22Rv1 (cell line): Measurements from ENCODE around the gene GNL3L.

Experiments
- CTCF ChIP-seq: fragments of 450-650 bp; IDR thresholded peaks from 2 replicates; pipeline ENCODE4 v1.5.1; 2017; ENCODE audit warnings: mild to moderate bottlenecking
- ZFX ChIP-seq: fragments of 450-650 bp; IDR thresholded peaks from 2 replicates; pipeline ENCODE4 v1.6.1; 2017; ENCODE audit warnings: antibody characterized with exemption, borderline replicate concordance

- TF ChIP-seq CTCF (no peak), ZFX (no peak)
These were observed at the start of gene GNL3L for GRCh38 chrX:54529552-54530356.
